Inflammatory macrophage (primary cell): ENCODE results near the gene STAM2.
"Not testable (repeated sequence)": the region's sequence is repeated elsewhere in the genome, so short reads cannot be mapped to it uniquely, and the experiment has no call there.

ENCODE experiments used
- DNase-seq, 2 donors: peaks; one replicate each; pipeline ENCODE4 v3.0.0-alpha.2; 2020 to 2022

Gene STAM2

GRCh38 chr2:152172201-152172785 is 3.3 kb downstream of the STAM2 start:
- not testable (repeated sequence) for DNase-seq

- no peak for DNase-seq
Observed at GRCh38 chr2:152171718-152172117, 3.8 kb downstream of the STAM2 start.

- DNase-seq, result not testable (repeated sequence)
Observed at GRCh38 chr2:152169158-152169557, 6.4 kb downstream of the STAM2 start.

- not testable (repeated sequence) for DNase-seq
Observed at GRCh38 chr2:152167470-152167869, 8.1 kb downstream of the STAM2 start.

- DNase-seq, result no peak
Observed at GRCh38 chr2:152167065-152167464, 8.5 kb downstream of the STAM2 start.

GRCh38 chr2:152166633-152167032 is 8.9 kb downstream of the STAM2 start:
- peak in 1 of 2 donors; percentile 25 for DNase-seq

- no peak for DNase-seq
Observed at GRCh38 chr2:152165780-152166179, 9.8 kb downstream of the STAM2 start.

GRCh38 chr2:152165306-152165705 is 10.3 kb downstream of the STAM2 start:
- no peak for DNase-seq

- DNase-seq, result not testable (repeated sequence)
Observed at GRCh38 chr2:152163669-152164068, 11.9 kb downstream of the STAM2 start.

GRCh38 chr2:152162141-152162540 is 13.4 kb downstream of the STAM2 start:
- no peak for DNase-seq

GRCh38 chr2:152161598-152161997 is 14.0 kb downstream of the STAM2 start:
- no peak for DNase-seq

GRCh38 chr2:152160378-152160777 is 15.2 kb downstream of the STAM2 start:
- not testable (repeated sequence) for DNase-seq

GRCh38 chr2:152157253-152157652 is 18.3 kb downstream of the STAM2 start:
- no peak for DNase-seq

- no peak for DNase-seq
Observed at GRCh38 chr2:152155209-152155608, 20.4 kb downstream of the STAM2 start.

GRCh38 chr2:152154462-152154861 is 21.1 kb downstream of the STAM2 start:
- no peak for DNase-seq

- DNase-seq, result no peak
Observed at GRCh38 chr2:152134488-152135280, 40.9 kb downstream of the STAM2 start.

- no peak for DNase-seq
Observed at GRCh38 chr2:152132306-152132705, 43.3 kb downstream of the STAM2 start.

GRCh38 chr2:152127628-152128027 is 47.9 kb downstream of the STAM2 start:
- DNase-seq, result no peak

GRCh38 chr2:152126664-152127063 is 48.9 kb downstream of the STAM2 start:
- no peak for DNase-seq

- no peak for DNase-seq
Observed at GRCh38 chr2:152122161-152122560, 53.4 kb downstream of the STAM2 start.

GRCh38 chr2:152120430-152120829 is 55.1 kb downstream of the STAM2 start:
- DNase-seq, result no peak

GRCh38 chr2:152115952-152116351 is 59.6 kb downstream of the STAM2 start:
- no peak for DNase-seq

- peak; percentile 10 to 46 for DNase-seq
Observed at GRCh38 chr2:152114366-152114765, 61.2 kb downstream of the STAM2 start.

GRCh38 chr2:152107140-152107539 is 68.4 kb downstream of the STAM2 start:
- DNase-seq, result not testable (repeated sequence)
